WTC11 (cell line): ENCODE measurements around the gene GFPT1. TPM values are rescaled to one million over a fixed set of nuclear protein-coding genes. Genes with fewer than 3 reads are reported as not detected.

Experiments used
- ATAC-seq: fragments of 200-7000 bp; cut with Tn5 transposase; 2 replicates; pipeline ENCODE4 v1.10.0; 2021; ENCODE audit warnings: mild to moderate bottlenecking, moderate library complexity
- CTCF ChIA-PET: fragments of 300-600 bp; sonication (Branson Sonifier 250); formaldehyde crosslinking; loops from one replicate; lab custom pipeline; 2021; ENCODE audit warnings: antibody characterized with exemption; lab: Charles Lee
- POLR2A ChIA-PET: fragments of 350-600 bp; sonication (Branson Sonifier 250); formaldehyde crosslinking; loops from one replicate; lab custom pipeline; 2021; ENCODE audit warnings: antibody characterized with exemption; lab: Charles Lee
- DNase-seq: peaks from one replicate; pipeline ENCODE4 v3.0.0; 2021; ENCODE audit warnings: low spot score
- H3K27ac Mint-ChIP-seq: 2 replicates; pipeline ENCODE4 v1.8.0; 2021; ENCODE audit warnings: mixed read lengths
- H3K27me3 Mint-ChIP-seq: 2 replicates; pipeline ENCODE4 v1.8.0; 2021; ENCODE audit warnings: low read depth, mild to moderate bottlenecking, moderate library complexity, mixed read lengths
- H3K36me3 Mint-ChIP-seq: 2 replicates; pipeline ENCODE4 v1.8.0; 2021; ENCODE audit warnings: mixed read lengths
- H3K4me1 Mint-ChIP-seq: 2 replicates; pipeline ENCODE4 v1.8.0; 2022; ENCODE audit warnings: mixed read lengths
- H3K4me3 Mint-ChIP-seq: 2 replicates; pipeline ENCODE4 v1.8.0; 2021; ENCODE audit warnings: mild to moderate bottlenecking, moderate library complexity, mixed read lengths
- H3K9me3 Mint-ChIP-seq: 2 replicates; pipeline ENCODE4 v1.8.0; 2021; ENCODE audit warnings: mixed read lengths
- ATF3 ChIP-seq: sonication (generic); formaldehyde crosslinking; conservative IDR thresholded peaks from 2 replicates; pipeline ENCODE4 v1.8.1; 2022; ENCODE audit warnings: mild to moderate bottlenecking, missing genetic modification reagents
- CBFB ChIP-seq: sonication (generic); formaldehyde crosslinking; IDR thresholded peaks from 2 replicates; pipeline ENCODE4 v1.8.1; 2022; ENCODE audit warnings: mild to moderate bottlenecking, low read depth, missing genetic modification reagents
- CDX4 ChIP-seq: fragments of 250-450 bp; sonication (Bioruptor Pico); IDR thresholded peaks from 2 replicates; pipeline ENCODE4 v1.9.0; 2021; ENCODE audit warnings: moderate library complexity, mild to moderate bottlenecking, inconsistent platforms, borderline replicate concordance
- CREB1 ChIP-seq: sonication (generic); formaldehyde crosslinking; IDR thresholded peaks from 2 replicates; pipeline ENCODE4 v1.8.0; 2023; ENCODE audit warnings: mild to moderate bottlenecking, missing genetic modification reagents
- ELF4 ChIP-seq: sonication (generic); formaldehyde crosslinking; IDR thresholded peaks from 2 replicates; pipeline ENCODE4 v1.8.1; 2022; ENCODE audit warnings: low read depth, mild to moderate bottlenecking, moderate library complexity, missing genetic modification reagents
- ESRRA ChIP-seq: sonication (generic); formaldehyde crosslinking; IDR thresholded peaks from 2 replicates; pipeline ENCODE4 v1.8.1; 2022; ENCODE audit warnings: mild to moderate bottlenecking, missing genetic modification reagents, borderline replicate concordance
- ETV6 ChIP-seq: sonication (generic); formaldehyde crosslinking; IDR thresholded peaks from 2 replicates; pipeline ENCODE4 v1.8.1; 2022; ENCODE audit warnings: mild to moderate bottlenecking, missing genetic modification reagents
- FOXK1 ChIP-seq: sonication (generic); formaldehyde crosslinking; IDR thresholded peaks from 2 replicates; pipeline ENCODE4 v1.8.0; 2022; ENCODE audit warnings: mild to moderate bottlenecking, moderate library complexity, missing genetic modification reagents
- JAZF1 ChIP-seq: fragments of 250-450 bp; sonication (Bioruptor Pico); IDR thresholded peaks from 2 replicates; pipeline ENCODE4 v1.9.0; 2021; ENCODE audit warnings: moderate library complexity, mild to moderate bottlenecking, inconsistent platforms
- NFYB ChIP-seq: sonication (generic); formaldehyde crosslinking; conservative IDR thresholded peaks from 2 replicates; pipeline ENCODE4 v1.8.0; 2022; ENCODE audit warnings: low read depth, missing genetic modification reagents
- NR2C2 ChIP-seq: sonication (generic); formaldehyde crosslinking; IDR thresholded peaks from 2 replicates; pipeline ENCODE4 v1.8.0; 2022; ENCODE audit warnings: mild to moderate bottlenecking, missing genetic modification reagents
- RELA ChIP-seq: sonication (generic); formaldehyde crosslinking; IDR thresholded peaks from 2 replicates; pipeline ENCODE4 v1.8.1; 2022; ENCODE audit warnings: missing genetic modification reagents, mild to moderate bottlenecking, borderline replicate concordance
- SMAD3 ChIP-seq: sonication (generic); formaldehyde crosslinking; IDR thresholded peaks from 2 replicates; pipeline ENCODE4 v1.8.0; 2022; ENCODE audit warnings: missing genetic modification reagents, mild to moderate bottlenecking, borderline replicate concordance
- TEAD1 ChIP-seq: sonication (generic); formaldehyde crosslinking; IDR thresholded peaks from 2 replicates; pipeline ENCODE4 v1.8.0; 2022; ENCODE audit warnings: mild to moderate bottlenecking, missing genetic modification reagents
- ZNF232 ChIP-seq: sonication (generic); formaldehyde crosslinking; IDR thresholded peaks from 2 replicates; pipeline ENCODE4 v1.8.0; 2022; ENCODE audit warnings: mild to moderate bottlenecking, missing genetic modification reagents
- ZNF512 ChIP-seq: sonication (generic); formaldehyde crosslinking; IDR thresholded peaks from 2 replicates; pipeline ENCODE4 v1.8.1; 2022; ENCODE audit warnings: missing genetic modification reagents, borderline replicate concordance
- ZNF671 ChIP-seq: fragments of 250-450 bp; sonication (Bioruptor Pico); IDR thresholded peaks from 2 replicates; pipeline ENCODE4 v1.8.0; 2021; ENCODE audit warnings: mild to moderate bottlenecking
- total RNA-seq: library from RNA; stranded (reverse); gene quantifications from 3 replicates; pipeline ENCODE4 v1.2.3, GENCODE V29; 2021
- TF ChIP-seq, protein P1 (sequence below): sonication (generic); formaldehyde crosslinking; IDR thresholded peaks from 2 replicates; pipeline ENCODE4 v1.8.0; 2023; ENCODE audit warnings: missing genetic modification reagents
- TF ChIP-seq, protein P2 (sequence below): sonication (generic); formaldehyde crosslinking; IDR thresholded peaks from 2 replicates; pipeline ENCODE4 v1.8.1; 2022; ENCODE audit warnings: low read depth, missing genetic modification reagents, borderline replicate concordance
- TF ChIP-seq, protein P3 (sequence below): fragments of 250-450 bp; sonication (Bioruptor Pico); IDR thresholded peaks from 2 replicates; pipeline ENCODE4 v1.9.0; 2021; ENCODE audit warnings: mild to moderate bottlenecking, borderline replicate concordance

GFPT1 gene
- total RNA-seq, 1 experiment from 2014 or later: 65.5 TPM

DNA sequence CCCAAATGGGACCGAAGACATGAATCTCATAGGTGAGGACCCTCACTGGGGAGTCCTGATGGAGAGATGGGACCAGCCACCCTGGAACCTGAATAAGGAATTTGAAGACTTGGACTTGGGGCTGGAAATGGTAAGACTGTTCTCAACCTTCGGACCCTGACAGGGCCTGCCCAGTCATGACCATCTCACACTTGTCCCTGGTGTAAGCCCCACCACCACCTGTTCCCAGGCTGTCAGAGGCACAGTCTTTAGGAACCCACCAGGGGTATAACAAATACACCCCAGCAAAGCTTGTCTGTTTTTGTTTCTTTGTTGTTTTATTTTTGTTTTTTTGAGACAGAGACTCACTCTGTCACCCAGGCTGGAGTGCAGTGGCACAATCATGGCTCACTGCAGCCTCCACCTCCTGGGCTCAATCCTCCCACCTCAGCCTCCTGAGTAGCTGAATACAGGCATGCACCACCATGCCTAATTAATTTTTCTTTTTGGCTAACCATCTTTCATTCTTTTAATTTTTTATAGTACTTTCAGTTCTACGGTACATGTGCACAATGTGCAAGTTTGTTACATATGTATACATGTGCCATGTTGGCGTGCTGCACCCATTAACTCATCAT is 106.1 kb downstream of the GFPT1 start:
- peaks cover 3% of the 10 kb centered on the region; the same call in 1 of the 2 replicates for H3K9me3 Mint-ChIP-seq
- H3K27ac Mint-ChIP-seq: no peak overlapping the region
- H3K4me3 Mint-ChIP-seq: no peak overlapping the region
- H3K4me1 Mint-ChIP-seq: no peaks in the 10 kb centered on the region
- ATAC-seq: no peak
- POLR2A ChIA-PET: no interaction called here
- H3K27me3 Mint-ChIP-seq: peaks cover 2% of the 10 kb centered on the region
- DNase-seq: no peak
- CTCF ChIA-PET: no interaction called here
- H3K36me3 Mint-ChIP-seq: no peaks in the 10 kb centered on the region
- TF ChIP-seq RELA (CRISPR knock-in tag) (no peak), FOXK1 (no peak), NFYB (CRISPR knock-in tag) (no peak)
- TF ChIP-seq, protein P1, sequence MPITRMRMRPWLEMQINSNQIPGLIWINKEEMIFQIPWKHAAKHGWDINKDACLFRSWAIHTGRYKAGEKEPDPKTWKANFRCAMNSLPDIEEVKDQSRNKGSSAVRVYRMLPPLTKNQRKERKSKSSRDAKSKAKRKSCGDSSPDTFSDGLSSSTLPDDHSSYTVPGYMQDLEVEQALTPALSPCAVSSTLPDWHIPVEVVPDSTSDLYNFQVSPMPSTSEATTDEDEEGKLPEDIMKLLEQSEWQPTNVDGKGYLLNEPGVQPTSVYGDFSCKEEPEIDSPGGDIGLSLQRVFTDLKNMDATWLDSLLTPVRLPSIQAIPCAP (CRISPR knock-in tag): no peak

DNA sequence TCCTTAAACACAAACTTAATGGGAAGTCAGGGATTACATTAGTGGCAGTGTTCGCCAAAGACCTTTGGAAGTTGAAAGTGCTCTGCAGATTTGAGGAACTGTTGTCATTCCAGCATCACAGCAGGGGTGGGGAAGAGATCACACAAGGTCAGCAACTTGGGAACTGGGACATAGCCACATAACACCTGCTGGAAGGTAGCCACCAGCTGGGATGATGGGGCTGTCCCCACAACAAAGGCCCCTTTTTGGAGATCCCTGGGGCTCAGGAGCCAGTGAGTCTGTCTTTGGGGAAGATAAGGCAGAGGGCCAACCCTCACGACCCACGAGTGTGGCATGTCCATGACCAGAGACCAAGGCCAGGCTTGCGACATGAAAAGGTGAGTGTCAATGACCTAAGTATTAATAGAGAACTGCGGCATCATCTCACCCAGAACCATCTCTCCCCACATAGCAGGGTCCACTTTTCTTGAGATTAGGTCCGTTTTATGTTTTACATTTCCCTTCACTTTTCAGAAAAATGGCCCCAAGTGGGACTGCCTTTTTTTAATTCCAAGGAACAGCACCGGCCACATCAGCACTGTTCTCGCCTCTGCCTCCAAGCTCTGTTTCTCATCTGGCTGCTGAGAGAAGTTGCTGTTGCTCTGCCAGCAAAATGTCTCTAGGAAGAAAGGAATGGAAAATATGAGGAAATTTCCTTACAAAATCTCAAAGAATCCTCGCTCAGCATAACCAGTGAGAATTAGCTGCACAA is 106.9 kb downstream of the GFPT1 start:
- Mint-ChIP-seq H3K4me1 (no peaks in the 10 kb centered on the region), H3K4me3 (no peak overlapping the region), H3K27ac (no peak overlapping the region), H3K9me3 (peaks cover 3% of the 10 kb centered on the region; the same call in 1 of the 2 replicates), H3K36me3 (no peaks in the 10 kb centered on the region), H3K27me3 (peaks cover 6% of the 10 kb centered on the region)
- no peak for DNase-seq
- TF ChIP-seq ELF4: no peak
- TF ChIP-seq ETV6: no peak
- TF ChIP-seq SMAD3 (CRISPR knock-in tag): no peak
- no peak for TF ChIP-seq JAZF1 (CRISPR knock-in tag)
- ChIA-PET CTCF (interaction anchor here (0.6 kb wide), 1 partner anchor 837 kb away, joined by 3 read pairs; no protein-coding TSS in a partner anchor), POLR2A (interaction anchor here (0.6 kb wide), 1 partner anchor 45 kb away, joined by 3 read pairs; no protein-coding TSS in a partner anchor)
- ATAC-seq: no peak

- Mint-ChIP-seq H3K27me3 (peaks cover 6% of the 10 kb centered on the region), H3K4me1 (no peaks in the 10 kb centered on the region), H3K9me3 (peaks cover 3% of the 10 kb centered on the region; the same call in 1 of the 2 replicates), H3K36me3 (no peaks in the 10 kb centered on the region), H3K4me3 (no peak overlapping the region), H3K27ac (no peak overlapping the region)
- no peak for ATAC-seq
- no peak for DNase-seq
- ChIA-PET CTCF (no interaction called here), POLR2A (no interaction called here)
- TF ChIP-seq ZNF512 (CRISPR knock-in tag): no peak
- no peak for TF ChIP-seq ZNF671 (CRISPR knock-in tag)
- no peak for TF ChIP-seq ATF3
- no peak for TF ChIP-seq CDX4
- no peak for TF ChIP-seq ZNF232 (CRISPR knock-in tag)
- TF ChIP-seq, protein P2, sequence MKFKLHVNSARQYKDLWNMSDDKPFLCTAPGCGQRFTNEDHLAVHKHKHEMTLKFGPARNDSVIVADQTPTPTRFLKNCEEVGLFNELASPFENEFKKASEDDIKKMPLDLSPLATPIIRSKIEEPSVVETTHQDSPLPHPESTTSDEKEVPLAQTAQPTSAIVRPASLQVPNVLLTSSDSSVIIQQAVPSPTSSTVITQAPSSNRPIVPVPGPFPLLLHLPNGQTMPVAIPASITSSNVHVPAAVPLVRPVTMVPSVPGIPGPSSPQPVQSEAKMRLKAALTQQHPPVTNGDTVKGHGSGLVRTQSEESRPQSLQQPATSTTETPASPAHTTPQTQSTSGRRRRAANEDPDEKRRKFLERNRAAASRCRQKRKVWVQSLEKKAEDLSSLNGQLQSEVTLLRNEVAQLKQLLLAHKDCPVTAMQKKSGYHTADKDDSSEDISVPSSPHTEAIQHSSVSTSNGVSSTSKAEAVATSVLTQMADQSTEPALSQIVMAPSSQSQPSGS (CRISPR knock-in tag): no peak
- TF ChIP-seq ETV6: no peak
- no peak for TF ChIP-seq TEAD1 (CRISPR knock-in tag)
- TF ChIP-seq CBFB (CRISPR knock-in tag): no peak
- no peak for TF ChIP-seq SMAD3 (CRISPR knock-in tag)
- no peak for TF ChIP-seq CREB1 (CRISPR knock-in tag)
- TF ChIP-seq ESRRA: no peak
- no peak for TF ChIP-seq JAZF1 (CRISPR knock-in tag)
- TF ChIP-seq NR2C2: no peak
- TF ChIP-seq, protein P3, sequence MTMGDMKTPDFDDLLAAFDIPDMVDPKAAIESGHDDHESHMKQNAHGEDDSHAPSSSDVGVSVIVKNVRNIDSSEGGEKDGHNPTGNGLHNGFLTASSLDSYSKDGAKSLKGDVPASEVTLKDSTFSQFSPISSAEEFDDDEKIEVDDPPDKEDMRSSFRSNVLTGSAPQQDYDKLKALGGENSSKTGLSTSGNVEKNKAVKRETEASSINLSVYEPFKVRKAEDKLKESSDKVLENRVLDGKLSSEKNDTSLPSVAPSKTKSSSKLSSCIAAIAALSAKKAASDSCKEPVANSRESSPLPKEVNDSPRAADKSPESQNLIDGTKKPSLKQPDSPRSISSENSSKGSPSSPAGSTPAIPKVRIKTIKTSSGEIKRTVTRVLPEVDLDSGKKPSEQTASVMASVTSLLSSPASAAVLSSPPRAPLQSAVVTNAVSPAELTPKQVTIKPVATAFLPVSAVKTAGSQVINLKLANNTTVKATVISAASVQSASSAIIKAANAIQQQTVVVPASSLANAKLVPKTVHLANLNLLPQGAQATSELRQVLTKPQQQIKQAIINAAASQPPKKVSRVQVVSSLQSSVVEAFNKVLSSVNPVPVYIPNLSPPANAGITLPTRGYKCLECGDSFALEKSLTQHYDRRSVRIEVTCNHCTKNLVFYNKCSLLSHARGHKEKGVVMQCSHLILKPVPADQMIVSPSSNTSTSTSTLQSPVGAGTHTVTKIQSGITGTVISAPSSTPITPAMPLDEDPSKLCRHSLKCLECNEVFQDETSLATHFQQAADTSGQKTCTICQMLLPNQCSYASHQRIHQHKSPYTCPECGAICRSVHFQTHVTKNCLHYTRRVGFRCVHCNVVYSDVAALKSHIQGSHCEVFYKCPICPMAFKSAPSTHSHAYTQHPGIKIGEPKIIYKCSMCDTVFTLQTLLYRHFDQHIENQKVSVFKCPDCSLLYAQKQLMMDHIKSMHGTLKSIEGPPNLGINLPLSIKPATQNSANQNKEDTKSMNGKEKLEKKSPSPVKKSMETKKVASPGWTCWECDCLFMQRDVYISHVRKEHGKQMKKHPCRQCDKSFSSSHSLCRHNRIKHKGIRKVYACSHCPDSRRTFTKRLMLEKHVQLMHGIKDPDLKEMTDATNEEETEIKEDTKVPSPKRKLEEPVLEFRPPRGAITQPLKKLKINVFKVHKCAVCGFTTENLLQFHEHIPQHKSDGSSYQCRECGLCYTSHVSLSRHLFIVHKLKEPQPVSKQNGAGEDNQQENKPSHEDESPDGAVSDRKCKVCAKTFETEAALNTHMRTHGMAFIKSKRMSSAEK (CRISPR knock-in tag): no peak
Measured at GRCh38 chr2:69279211-69279610, 107.8 kb downstream of the GFPT1 start.
